ENCODE results near the gene EGFR.

Gene EGFR

DNA sequence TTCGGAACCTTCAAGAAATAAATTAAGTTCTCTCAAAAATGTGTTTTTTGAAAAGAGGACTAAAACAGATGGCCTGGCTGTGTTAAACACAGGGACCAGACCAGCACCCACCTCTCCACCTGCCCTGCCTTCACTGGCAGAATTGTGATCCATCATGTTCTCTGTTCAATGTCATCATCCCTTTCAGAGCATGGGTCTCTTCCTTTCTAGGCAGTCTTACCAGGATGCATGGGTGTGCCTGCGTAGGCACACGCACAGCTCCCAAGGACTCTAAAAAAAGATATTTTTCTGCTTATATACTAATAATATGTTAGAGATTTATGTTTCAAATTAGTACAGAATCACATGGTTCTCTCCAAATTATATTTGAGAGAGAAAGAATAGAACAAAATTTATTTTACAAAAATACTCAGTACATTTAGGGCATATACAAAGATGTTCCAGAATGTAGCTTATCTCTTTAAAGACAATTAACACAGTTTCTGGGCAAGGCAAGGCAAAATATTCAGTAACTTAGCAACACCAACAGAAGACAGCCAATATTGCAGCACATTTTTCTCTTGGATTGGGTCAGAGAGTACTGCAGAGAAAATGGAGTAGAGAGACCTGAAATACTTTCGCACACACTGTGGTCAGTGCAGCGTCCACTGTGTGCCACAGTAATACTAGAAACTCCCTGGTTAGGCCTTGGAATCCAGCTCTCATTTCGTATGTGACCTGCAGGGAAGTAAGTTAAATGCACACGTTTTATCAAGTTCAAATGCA is 52.8 kb downstream of the EGFR start:
- Mint-ChIP-seq H3K27ac (no peak overlapping the region), H3K36me3 (no peaks in the 10 kb centered on the region), H3K9me3 (no peaks in the 10 kb centered on the region), H3K4me3 (no peak overlapping the region), H3K27me3 (peaks cover 7% of the 10 kb centered on the region), H3K4me1 (peaks cover 9% of the 10 kb centered on the region)
- DNase-seq = no peak
- CTCF ChIA-PET = no interaction called here

DNA sequence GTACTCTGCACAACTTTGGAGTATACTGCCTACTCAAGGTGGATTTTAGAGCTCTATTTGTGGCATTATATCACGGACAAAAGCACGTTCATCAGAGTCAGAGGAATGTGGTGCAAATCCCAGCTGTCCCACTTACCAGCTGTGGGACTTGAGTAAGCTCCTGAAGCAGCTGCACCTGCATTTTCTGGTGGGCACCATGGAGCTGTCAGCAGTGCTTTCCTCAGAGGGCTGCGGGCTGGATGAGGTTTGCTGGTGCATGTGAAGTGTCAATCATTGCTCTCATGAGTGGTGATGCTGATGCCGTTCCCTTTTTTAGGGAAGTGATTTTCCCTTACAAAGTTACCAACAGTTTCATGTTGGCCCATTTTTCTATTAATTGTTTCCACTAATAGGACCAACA is 53.4 kb downstream of the EGFR start:
- Mint-ChIP-seq H3K4me3 (no peak overlapping the region), H3K27ac (no peak overlapping the region), H3K36me3 (no peaks in the 10 kb centered on the region), H3K9me3 (no peaks in the 10 kb centered on the region), H3K27me3 (peaks cover 3% of the 10 kb centered on the region), H3K4me1 (peaks cover 9% of the 10 kb centered on the region)
- no peak for DNase-seq
- CTCF ChIA-PET = no interaction called here

DNA sequence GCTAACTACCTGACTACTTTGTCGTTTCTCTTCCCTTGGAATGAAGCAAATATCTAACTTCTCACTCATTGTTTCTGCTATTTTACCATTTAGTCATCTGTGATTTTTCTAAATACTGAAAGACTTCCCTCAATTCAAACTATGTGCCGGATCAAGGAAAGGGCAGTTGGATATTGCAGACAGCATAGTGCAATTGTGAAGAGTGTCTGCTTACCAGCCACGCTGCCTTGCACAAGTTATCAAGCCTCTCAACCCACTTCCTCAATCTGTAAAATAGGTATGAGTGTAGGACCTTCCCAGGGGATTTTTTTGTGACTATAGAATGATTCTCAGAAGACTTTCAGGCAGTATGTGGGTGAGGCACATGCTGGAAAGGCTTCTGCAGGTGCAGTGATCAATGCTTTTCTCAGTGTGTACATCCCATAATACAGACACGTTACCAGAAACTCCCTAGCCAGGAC is 54.3 kb downstream of the EGFR start:
- H3K27me3 Mint-ChIP-seq = peaks cover 8% of the 10 kb centered on the region
- no peak overlapping the region for H3K4me3 Mint-ChIP-seq
- peaks cover 9% of the 10 kb centered on the region for H3K4me1 Mint-ChIP-seq
- CTCF ChIA-PET = no interaction called here
- H3K27ac Mint-ChIP-seq = no peak overlapping the region
- DNase-seq = no peak
- no peaks in the 10 kb centered on the region for H3K9me3 Mint-ChIP-seq
- no peaks in the 10 kb centered on the region for H3K36me3 Mint-ChIP-seq

DNA sequence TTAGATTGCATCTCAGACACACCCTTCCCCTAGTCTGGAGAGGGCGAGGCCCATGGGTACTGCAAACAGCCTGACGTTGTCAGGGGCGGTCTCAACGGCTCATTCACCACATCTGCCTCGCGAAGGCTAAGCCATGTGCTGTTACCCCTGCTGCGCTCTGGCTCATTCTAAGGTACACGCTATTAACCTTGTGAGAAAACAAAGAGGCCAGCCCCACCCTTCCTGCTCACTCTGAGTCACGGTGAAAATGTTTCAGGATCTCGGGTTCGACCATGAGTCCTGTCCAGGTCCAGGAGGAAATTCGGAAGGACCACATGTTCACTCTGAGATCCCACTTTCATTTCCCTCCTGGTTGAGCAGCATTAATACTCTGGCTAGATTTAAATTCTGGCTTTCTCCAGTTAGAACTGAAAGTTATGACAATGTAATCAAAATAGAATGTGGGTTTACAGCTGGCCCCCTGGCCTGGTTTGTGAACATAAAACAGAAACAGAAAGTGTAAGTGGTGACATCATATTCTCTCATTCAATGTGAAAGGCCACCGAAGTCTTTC is 55.2 kb downstream of the EGFR start:
- Mint-ChIP-seq H3K36me3 (no peaks in the 10 kb centered on the region), H3K4me3 (no peak overlapping the region), H3K4me1 (peaks cover 9% of the 10 kb centered on the region), H3K27ac (peak overlapping the region; percentile 78), H3K27me3 (peaks cover 10% of the 10 kb centered on the region), H3K9me3 (no peaks in the 10 kb centered on the region)
- peak; percentile 30 for DNase-seq
- CTCF ChIA-PET = no interaction called here

DNA sequence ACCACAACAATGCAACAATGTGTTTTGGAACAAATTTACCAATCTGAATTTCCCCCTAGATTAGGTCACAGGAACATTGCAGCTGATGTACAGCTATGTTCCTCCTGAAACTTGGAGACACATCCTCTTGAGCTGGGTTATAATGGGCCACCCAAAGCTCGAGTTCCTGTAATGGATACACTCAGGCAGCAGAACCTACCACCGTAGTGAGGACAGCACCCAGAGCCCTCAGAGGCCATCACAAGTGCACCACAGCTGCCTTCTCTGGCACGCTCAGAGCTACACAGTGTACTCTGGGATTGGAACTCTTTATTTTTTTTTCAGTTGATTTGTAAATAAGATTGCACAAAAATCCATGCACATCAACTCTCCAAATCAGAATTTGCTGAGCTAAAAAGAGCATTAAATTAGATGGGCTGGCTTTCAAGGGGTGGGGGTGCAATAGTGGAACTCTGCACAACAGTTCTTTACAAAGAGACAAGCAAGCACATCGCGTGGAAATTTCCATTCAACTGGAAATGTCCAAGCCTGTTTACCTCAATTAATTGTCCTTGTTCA is 56.7 kb downstream of the EGFR start:
- no peak overlapping the region for H3K27ac Mint-ChIP-seq
- H3K4me1 Mint-ChIP-seq = peaks cover 9% of the 10 kb centered on the region
- no peaks in the 10 kb centered on the region for H3K36me3 Mint-ChIP-seq
- no peak overlapping the region for H3K4me3 Mint-ChIP-seq
- CTCF ChIA-PET = no interaction called here
- H3K27me3 Mint-ChIP-seq = peaks cover 7% of the 10 kb centered on the region
- DNase-seq = no peak
- no peaks in the 10 kb centered on the region for H3K9me3 Mint-ChIP-seq

DNA sequence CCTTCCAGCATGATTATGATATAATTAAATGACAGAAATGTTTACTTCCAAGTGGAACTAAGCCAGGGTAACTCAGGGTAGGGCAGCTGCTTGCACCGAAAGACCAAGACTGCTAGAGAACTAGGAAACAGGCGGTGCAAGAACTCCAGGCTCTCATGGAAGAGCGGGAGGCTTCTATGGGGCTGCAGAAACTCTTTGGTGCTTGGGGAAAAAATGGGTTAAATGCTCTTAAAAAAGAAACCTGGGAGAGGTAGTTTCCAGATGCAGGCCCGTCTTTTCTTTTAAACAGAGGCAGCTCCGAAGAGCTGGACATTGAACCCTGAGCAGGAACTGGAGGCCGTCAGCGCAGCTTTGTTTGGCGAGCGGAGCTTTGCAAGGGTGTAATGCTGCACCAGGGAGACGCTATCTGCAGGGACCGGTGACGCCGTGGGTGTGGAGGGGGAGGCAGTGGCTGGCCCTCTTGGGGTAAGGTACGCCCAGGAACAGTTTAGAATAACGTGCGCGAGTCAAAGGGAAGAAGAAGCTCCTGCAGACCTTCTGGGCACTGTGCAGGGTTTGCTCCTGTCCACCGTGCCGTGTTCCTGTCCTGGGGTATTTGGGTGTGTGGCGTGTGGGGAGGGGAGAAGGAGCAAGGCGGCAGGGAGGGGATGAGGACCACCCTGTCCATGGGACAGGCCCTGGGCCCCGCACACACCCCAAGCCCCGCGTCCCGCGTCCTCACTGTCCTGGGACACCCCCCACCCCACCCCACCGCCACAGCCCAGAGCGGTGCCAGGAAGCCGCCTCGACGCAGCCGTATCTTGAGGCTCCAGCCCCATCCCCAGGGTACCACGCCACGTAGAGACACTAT is 59.0 kb downstream of the EGFR start:
- DNase-seq = no peak
- Mint-ChIP-seq H3K4me3 (no peak overlapping the region), H3K36me3 (no peaks in the 10 kb centered on the region), H3K9me3 (no peaks in the 10 kb centered on the region), H3K4me1 (peaks cover 9% of the 10 kb centered on the region), H3K27me3 (peaks cover 7% of the 10 kb centered on the region), H3K27ac (no peak overlapping the region)
- CTCF ChIA-PET = no interaction called here

DNA sequence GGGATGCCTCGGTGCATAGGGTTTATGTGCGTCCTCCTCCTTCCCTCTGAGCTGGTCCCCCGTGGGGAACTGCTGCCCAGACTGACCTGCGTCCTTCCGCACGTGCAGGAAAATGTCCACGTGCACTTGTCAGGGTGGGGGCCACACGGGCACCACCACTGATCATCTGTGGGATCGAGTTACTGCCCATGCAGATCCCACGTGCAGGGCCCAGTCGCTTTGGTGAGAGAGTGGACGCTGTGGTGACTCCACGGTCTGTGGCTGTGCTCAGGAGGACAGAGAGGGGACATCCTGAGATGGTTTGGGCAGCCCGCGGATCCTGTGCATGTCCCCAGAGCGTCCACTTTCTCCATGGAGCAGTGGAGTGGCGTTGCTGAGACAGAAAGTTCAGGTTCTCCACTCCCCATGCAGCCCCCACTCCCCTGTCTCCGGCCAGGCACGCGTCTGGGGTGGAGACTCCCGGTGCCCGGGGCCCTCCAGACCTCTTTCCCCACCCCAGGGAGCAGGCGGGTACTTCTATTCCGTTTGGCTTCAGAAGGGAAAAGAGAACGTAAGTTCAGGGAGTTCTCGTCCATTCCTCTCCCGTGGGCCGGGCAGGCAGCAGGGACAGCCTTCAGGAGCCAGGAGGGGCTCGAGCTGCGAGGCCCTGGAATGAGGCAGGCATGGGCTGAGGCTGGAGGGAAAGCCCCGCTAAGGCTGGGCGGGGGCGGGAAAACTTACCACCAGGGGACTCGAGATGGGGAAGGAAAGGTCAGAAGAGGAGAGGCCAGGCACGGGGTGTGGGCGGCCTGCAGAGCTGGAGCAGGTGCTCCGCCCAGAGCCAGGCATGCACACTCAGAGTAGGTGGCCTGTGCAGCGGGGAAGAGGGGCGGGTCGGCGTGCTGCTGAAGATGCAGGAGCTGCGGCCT is 59.9 kb downstream of the EGFR start:
- peaks cover 6% of the 10 kb centered on the region for H3K4me1 Mint-ChIP-seq
- peaks cover 7% of the 10 kb centered on the region for H3K27me3 Mint-ChIP-seq
- DNase-seq = no peak
- H3K36me3 Mint-ChIP-seq = no peaks in the 10 kb centered on the region
- H3K9me3 Mint-ChIP-seq = no peaks in the 10 kb centered on the region
- H3K4me3 Mint-ChIP-seq = no peak overlapping the region
- no peak overlapping the region for H3K27ac Mint-ChIP-seq
- CTCF ChIA-PET = no interaction called here

DNA sequence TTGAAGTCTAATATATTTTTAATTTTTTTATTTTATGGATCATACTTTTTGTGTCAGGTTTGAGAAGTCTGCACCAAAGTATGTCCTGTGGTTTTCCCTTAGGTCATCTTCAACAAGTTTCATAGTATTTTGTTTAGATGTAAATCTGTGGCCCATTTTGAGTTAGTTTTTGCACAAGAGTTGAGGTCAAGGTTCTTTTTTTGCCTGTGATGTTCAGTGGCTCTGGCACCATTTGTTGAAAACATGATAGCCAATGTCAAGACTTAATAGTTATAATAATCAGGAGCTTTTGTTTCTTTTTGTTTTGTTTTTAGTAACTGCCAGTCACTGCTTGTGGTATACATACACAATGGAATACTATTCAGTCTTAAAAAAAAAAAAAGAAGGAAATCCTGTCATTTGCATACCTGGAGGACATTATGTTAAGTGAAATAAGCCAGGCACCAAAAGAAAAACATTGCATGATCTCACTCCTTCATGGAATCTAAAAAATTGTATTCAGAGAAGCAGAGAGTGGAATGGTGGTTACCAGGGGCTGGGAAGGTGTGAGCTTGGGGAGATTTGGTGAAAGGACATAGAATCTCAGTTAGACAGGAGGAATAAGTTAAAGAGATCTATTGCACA is 61.3 kb downstream of the EGFR start:
- Mint-ChIP-seq H3K9me3 (no peaks in the 10 kb centered on the region), H3K4me3 (no peak overlapping the region), H3K27me3 (peaks cover 7% of the 10 kb centered on the region), H3K27ac (no peak overlapping the region), H3K36me3 (no peaks in the 10 kb centered on the region), H3K4me1 (no peaks in the 10 kb centered on the region)
- CTCF ChIA-PET = no interaction called here
- DNase-seq = no peak

DNA sequence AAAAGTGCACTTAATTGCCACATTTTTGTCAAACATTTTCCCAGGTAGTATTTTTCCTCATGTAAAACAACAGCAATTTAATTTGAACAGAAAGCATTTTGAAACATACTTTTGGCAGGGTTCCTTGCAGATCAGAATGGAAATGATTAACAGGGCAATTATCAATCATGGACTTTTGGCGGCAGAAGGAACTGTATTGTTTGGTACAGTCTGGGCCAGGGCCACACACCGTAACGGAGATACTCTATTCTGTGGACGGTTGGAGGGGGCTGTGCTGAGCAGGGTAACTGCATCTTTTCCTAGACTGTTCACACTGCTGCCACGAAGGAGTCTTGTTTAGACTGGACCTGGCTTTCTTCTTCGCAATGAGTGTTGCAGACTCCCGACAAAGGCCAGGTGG is 62.3 kb downstream of the EGFR start:
- no peak for DNase-seq
- peaks cover 7% of the 10 kb centered on the region for H3K27me3 Mint-ChIP-seq
- H3K9me3 Mint-ChIP-seq = no peaks in the 10 kb centered on the region
- CTCF ChIA-PET = no interaction called here
- H3K36me3 Mint-ChIP-seq = no peaks in the 10 kb centered on the region
- no peak overlapping the region for H3K4me3 Mint-ChIP-seq
- H3K4me1 Mint-ChIP-seq = no peaks in the 10 kb centered on the region
- no peak overlapping the region for H3K27ac Mint-ChIP-seq

DNA sequence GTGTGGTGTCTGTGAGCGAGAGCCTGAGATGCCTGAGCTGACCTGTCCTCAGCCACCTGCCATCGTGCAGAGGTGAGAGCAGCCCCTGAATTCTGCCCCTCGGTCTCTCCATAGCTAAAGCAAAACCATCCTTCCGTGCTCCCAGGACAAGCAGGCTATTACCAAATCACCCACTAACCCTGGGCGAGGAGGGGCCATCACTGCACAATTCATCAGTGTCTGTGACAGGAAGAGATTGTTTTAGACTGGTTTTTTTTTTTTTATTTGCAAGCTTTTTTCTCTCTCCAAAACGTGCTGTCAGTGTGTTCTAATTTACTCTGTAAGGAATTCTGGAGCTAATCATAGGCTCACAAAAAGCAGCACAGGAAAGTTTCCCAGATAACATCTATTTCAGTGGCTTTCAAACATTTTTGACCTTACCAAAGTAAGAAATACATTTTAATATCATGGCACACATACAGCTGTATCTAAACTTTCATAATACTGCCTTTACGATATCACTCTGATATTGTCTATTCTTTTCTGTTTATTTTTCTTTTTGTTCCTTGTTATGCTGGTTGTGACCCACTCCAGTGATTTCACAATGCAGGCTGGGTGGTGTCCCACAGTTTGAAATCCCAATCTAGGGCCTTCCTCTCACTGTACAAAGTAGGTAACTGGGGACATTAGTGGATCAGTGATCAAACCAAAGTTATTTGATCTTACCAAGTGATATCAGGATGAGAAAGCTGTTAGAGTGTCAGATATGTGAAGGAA is 62.8 kb downstream of the EGFR start:
- H3K27ac Mint-ChIP-seq = no peak overlapping the region
- no peaks in the 10 kb centered on the region for H3K36me3 Mint-ChIP-seq
- DNase-seq = no peak
- H3K4me1 Mint-ChIP-seq = peaks cover 3% of the 10 kb centered on the region
- H3K4me3 Mint-ChIP-seq = no peak overlapping the region
- peaks cover 9% of the 10 kb centered on the region for H3K27me3 Mint-ChIP-seq
- CTCF ChIA-PET = no interaction called here
- no peaks in the 10 kb centered on the region for H3K9me3 Mint-ChIP-seq

DNA sequence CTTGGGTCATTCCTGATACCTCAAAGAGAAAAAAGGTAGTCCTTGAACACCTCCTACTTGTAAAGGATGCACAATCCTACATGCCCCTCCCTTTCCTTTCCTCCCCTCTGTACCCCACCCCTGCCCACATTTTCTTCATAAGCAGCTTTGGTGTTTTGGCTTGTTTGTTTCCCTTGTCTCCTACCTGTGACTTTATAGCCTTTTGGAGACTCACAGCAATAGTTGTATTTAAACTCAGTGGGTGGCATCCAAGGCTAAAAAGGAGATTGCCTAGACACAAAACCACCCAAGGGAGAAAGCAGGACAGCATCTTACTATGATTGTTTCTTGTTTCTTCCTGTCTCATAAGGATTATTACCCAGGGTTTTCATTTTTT is 63.4 kb downstream of the EGFR start:
- CTCF ChIA-PET = no interaction called here
- peaks cover 12% of the 10 kb centered on the region for H3K27me3 Mint-ChIP-seq

DNA sequence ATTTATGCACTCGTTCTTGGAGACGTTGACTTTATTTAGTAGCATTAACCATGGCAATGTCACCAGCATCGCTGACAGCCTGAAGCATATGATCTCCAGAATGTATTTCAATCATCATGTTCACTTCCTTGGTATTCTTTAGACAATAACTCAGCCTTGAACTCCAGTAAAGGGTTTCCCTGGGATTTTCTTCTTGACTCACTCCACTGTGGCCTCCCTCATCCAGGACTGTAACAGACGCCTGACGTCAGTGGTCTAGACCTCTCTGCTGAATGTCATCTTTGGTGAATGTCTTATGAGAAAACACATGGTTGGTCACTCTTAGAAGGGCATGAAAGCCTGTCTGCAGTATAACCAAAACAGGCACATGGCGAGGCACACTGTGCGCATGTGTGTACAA is 64.4 kb downstream of the EGFR start:
- no peaks in the 10 kb centered on the region for H3K36me3 Mint-ChIP-seq
- H3K9me3 Mint-ChIP-seq = no peaks in the 10 kb centered on the region
- H3K4me1 Mint-ChIP-seq = peaks cover 7% of the 10 kb centered on the region
- CTCF ChIA-PET = no interaction called here
- H3K27me3 Mint-ChIP-seq = peaks cover 7% of the 10 kb centered on the region
- H3K27ac Mint-ChIP-seq = no peak overlapping the region
- no peak overlapping the region for H3K4me3 Mint-ChIP-seq
- DNase-seq = no peak

More for the DNA sequence above, 63.4 kb downstream of the EGFR start:
- Mint-ChIP-seq H3K36me3 (no peaks in the 10 kb centered on the region), H3K27ac (no peak overlapping the region), H3K9me3 (no peaks in the 10 kb centered on the region), H3K4me3 (no peak overlapping the region), H3K4me1 (peaks cover 5% of the 10 kb centered on the region)
- DNase-seq = no peak

DNA sequence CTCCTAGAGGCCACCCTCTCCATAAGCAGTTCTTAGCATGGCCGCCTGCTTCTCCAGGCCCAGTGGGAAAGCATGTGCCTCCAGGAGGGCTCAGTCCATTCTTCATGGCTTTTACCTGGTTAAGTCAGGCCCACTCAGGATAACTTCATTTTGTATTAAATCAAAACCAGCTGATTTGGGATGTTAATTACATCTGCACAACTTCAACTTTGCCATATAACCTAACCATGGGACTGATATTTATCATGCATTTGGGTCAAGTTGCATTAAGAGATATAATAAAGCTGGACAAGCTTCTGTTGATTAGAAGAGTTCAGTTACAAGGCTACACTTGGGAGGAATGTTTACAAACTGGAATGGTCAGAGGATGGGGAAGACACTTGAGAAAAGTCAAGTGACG is 65.5 kb downstream of the EGFR start:
- DNase-seq = no peak
- H3K27me3 Mint-ChIP-seq = peaks cover 4% of the 10 kb centered on the region
- no peak overlapping the region for H3K4me3 Mint-ChIP-seq
- no peak overlapping the region for H3K27ac Mint-ChIP-seq
- CTCF ChIA-PET = no interaction called here
- no peaks in the 10 kb centered on the region for H3K9me3 Mint-ChIP-seq
- H3K4me1 Mint-ChIP-seq = peaks cover 7% of the 10 kb centered on the region
- no peaks in the 10 kb centered on the region for H3K36me3 Mint-ChIP-seq
